IMR-90 (cell line): ENCODE measurements around the gene CXCR3.

Experiments used
- CEBPB ChIP-seq: IDR thresholded peaks from 2 replicates; pipeline ENCODE4 v1.6.1; 2012; ENCODE audit warnings: low read depth, low read length, improper control_type of control experiment
- CTCF ChIP-seq: conservative IDR thresholded peaks from 2 replicates; pipeline ENCODE4 v1.5.1; 2012; ENCODE audit warnings: mild to moderate bottlenecking, low read depth, low read length, improper control_type of control experiment
- POLR2A ChIP-seq: IDR thresholded peaks from 2 replicates; pipeline ENCODE4 v1.6.1; 2012; ENCODE audit warnings: mild to moderate bottlenecking, low read depth, low read length
- RCOR1 ChIP-seq: IDR thresholded peaks from 2 replicates; pipeline ENCODE4 v1.6.1; 2012; ENCODE audit warnings: mild to moderate bottlenecking, low read length, improper control_type of control experiment; ENCODE audit not compliant: insufficient replicate concordance

DNA sequence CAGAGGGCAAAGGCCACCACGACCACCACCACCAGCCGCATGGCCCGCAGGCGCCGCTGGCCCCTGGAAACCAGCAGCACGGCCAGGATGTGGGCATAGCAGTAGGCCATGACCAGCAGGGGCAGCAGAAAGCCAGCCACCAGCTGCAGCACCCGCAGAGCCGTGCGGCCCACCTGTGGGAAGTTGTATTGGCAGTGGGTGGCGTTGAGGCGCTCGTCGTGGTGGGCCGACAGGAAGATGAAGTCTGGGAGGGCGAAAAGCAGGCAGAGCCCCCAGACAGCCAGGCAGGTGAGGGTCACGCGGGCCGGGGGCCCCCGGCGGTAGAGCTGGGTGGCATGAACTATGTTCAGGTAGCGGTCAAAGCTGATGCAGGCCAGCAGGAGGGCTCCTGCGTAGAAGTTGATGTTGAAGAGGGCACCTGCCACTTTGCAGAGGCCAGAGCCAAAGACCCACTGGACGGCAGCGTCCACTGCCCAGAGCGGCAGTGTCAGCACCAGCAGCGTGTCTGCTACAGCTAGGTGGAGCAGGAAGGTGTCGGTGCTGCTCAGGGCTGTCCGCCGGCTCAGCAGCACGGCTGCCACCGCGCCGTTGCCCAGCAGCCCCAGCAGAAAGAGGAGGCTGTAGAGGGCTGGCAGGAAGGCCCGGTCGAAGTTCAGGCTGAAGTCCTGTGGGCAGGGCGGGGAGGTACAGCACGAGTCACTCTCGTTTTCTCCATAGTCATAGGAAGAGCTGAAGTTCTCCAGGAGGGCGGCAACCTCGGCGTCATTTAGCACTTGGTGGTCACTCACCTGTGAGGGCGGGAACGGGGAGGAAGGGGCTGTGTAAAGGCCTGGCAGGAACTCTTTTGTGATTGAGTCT is 1.4 kb downstream of the CXCR3 start:
- TF ChIP-seq CTCF (no peak), POLR2A (no peak), CEBPB (no peak), RCOR1 (no peak)
